Ectodermal cell (in vitro differentiated cells): Measurements from ENCODE around the gene CLEC16A.

ENCODE experiments used
- H3K27ac ChIP-seq: 2 replicates; pipeline ENCODE4 v1.7.0; 2013; ENCODE audit warnings: mild to moderate bottlenecking, low read depth, low read length; ENCODE audit not compliant: insufficient read depth, poor library complexity, severe bottlenecking
- H3K27me3 ChIP-seq: 2 replicates; pipeline ENCODE4 v1.7.0; 2013; ENCODE audit warnings: mild to moderate bottlenecking, low read length; ENCODE audit not compliant: insufficient read depth, control insufficient read depth, poor library complexity, severe bottlenecking
- H3K36me3 ChIP-seq: one replicate; pipeline ENCODE4 v1.7.0; 2013; ENCODE audit warnings: low read length; ENCODE audit not compliant: control insufficient read depth, insufficient read depth
- H3K4me1 ChIP-seq: one replicate; pipeline ENCODE4 v1.7.0; 2013; ENCODE audit warnings: low read length; ENCODE audit not compliant: control insufficient read depth, insufficient read depth
- H3K4me3 ChIP-seq: 2 replicates; pipeline ENCODE4 v1.7.0; 2013; ENCODE audit warnings: low read depth, low read length, control low read depth; ENCODE audit not compliant: insufficient read depth
- H3K9me3 ChIP-seq: 2 replicates; pipeline ENCODE4 v1.7.0; 2013; ENCODE audit warnings: mild to moderate bottlenecking, low read length, moderate library complexity; ENCODE audit not compliant: control insufficient read depth
- WGBS, 2 experiments: methylation state at CpG; one replicate each; pipeline ENCODE4 v1.1.7; 2013; ENCODE audit warnings: missing lambda C conversion rate in 2 of 2; 5-methylcytosine and 5-hydroxymethylcytosine counted together

Gene CLEC16A

DNA sequence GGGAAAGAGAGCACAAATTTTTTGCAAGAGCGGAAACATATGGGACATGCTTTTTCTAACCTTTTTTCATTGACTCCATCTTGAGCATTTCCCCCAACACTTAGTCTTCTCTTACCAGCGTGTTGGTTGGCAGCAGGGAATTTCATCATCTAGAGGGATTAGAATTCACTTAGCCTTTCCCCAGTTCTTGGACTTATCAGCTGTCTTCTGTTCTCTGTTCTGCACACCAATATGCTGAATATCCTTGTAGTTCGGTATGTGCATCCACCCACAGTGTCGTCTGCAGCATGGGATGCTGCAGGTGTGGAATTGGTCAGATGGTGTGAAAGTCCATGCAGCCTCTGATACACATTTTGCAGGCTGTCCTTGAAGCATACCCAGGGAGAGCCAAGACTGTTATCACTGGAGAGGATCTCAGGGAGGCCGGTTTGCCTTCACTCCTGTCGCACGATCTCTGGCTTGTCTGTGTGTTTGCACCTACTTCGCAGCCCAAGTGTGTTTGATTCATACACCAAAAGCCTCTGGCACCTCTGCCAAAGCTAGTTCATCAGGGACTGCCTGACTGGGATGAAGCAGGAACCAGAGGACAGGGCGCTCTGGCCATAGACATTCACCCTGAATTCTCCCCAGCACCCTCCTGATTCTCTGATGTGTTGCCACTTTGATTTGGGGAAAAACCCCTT, 218.4 kb downstream of the CLEC16A start:
- WGBS, 2 experiments = 95 to 96% methylated on average over 9 of the region's 9 CpGs
- H3K27ac ChIP-seq = no peak overlapping the region

DNA sequence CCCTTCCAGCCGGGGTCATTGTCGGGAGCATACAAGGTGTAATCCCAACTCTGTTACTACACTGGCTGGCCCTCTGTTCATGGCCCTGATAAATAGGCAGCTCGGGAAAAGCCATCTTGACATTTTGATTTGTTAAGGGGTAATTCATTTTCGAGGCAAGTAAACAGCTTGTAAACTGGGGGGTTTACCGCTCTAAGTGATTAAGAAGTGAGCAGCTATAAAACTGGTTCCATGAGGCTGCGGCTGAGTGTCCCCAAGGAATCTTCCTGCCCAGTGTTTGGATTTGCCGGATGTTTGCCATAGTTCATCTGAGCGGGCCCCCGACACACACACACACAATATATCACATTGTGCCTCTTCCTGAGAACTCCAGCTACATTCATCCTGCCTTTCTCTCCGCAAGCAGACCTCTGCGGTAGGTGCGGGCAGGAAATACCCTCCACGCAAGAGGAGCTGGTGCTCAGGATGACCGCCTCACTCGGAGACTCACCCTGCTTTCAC, 219.4 kb downstream of the CLEC16A start:
- no peaks in the 10 kb centered on the region for H3K9me3 ChIP-seq
- no peak overlapping the region for H3K27ac ChIP-seq
- no peak overlapping the region for H3K4me3 ChIP-seq
- H3K4me1 ChIP-seq = no peaks in the 10 kb centered on the region
- H3K27me3 ChIP-seq = no peaks in the 10 kb centered on the region
- 93 to 94% methylated on average over 15 of the region's 15 CpGs for WGBS, 2 experiments
- H3K36me3 ChIP-seq = no peaks in the 10 kb centered on the region

More for the DNA sequence above, 218.4 kb downstream of the CLEC16A start:
- H3K4me3 ChIP-seq = no peak overlapping the region
- H3K9me3 ChIP-seq = no peaks in the 10 kb centered on the region
- H3K27me3 ChIP-seq = no peaks in the 10 kb centered on the region
- no peaks in the 10 kb centered on the region for H3K36me3 ChIP-seq
- no peaks in the 10 kb centered on the region for H3K4me1 ChIP-seq

DNA sequence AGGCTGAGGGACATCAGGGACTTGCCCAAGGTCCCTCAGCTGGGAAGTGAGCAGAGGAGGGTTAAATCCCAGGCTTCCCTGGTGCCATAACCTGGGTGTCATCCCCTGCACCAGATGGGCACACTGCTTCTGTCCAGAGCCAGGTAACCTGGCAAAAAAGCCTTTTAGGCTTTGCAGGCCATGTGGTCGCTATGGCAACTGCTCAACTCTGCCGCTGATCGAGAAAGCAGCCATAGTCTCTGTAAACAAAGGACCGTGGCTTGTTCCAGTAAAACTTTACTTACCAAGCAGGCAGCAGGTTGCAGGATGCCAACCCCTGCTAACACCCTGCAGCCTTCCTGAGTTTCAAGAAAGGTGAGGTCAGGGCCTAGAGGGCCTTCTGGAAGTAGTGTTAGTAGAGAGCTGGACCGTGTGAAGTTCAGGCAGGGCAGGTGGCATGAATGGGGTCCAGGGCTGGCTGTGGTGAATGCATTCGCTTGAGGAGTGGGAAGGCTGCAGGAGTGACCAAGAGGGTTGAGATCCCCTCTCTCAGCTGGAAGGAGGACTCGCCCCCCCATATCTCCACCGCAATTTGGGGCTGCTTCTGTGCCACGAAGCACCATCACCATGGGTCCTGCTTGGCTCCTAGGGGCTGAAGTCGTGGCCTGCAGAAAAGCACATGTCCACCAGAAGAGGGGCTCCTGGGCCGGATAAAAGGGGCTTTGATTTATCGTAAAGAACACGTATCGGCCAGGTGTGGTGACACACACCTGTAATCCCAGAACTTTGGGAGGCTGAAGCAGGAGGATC, 220.3 kb downstream of the CLEC16A start:
- H3K4me1 ChIP-seq = no peaks in the 10 kb centered on the region
- no peak overlapping the region for H3K27ac ChIP-seq
- WGBS, 2 experiments = 85 to 87% methylated on average over 14 of the region's 14 CpGs
- no peaks in the 10 kb centered on the region for H3K9me3 ChIP-seq
- no peaks in the 10 kb centered on the region for H3K36me3 ChIP-seq
- no peaks in the 10 kb centered on the region for H3K27me3 ChIP-seq
- H3K4me3 ChIP-seq = no peak overlapping the region

DNA sequence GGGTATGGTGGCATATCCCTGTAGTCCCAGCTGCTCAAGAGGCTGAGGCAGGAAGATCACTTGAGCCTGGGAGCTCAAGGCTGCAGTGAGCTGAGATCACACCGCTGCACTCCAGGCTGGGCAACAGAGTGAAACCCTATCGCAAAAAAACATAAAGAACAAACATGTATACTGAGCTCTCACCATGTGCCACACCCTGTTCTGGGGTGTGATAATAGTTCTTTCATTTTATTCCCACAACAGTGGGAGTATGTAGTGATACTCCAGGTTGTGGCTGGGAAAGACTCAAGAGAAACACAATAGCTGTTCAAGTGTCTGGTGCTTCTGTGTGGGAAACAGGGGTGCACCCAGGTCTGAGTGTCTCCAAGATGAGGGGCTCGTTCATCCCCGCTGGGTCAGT, 221.0 kb downstream of the CLEC16A start:
- Histone ChIP-seq H3K9me3 (no peaks in the 10 kb centered on the region), H3K36me3 (no peaks in the 10 kb centered on the region), H3K4me1 (no peaks in the 10 kb centered on the region), H3K27ac (no peak overlapping the region), H3K4me3 (no peak overlapping the region), H3K27me3 (no peaks in the 10 kb centered on the region)
- 97 to 98% methylated on average over 4 of the region's 4 CpGs for WGBS, 2 experiments

DNA sequence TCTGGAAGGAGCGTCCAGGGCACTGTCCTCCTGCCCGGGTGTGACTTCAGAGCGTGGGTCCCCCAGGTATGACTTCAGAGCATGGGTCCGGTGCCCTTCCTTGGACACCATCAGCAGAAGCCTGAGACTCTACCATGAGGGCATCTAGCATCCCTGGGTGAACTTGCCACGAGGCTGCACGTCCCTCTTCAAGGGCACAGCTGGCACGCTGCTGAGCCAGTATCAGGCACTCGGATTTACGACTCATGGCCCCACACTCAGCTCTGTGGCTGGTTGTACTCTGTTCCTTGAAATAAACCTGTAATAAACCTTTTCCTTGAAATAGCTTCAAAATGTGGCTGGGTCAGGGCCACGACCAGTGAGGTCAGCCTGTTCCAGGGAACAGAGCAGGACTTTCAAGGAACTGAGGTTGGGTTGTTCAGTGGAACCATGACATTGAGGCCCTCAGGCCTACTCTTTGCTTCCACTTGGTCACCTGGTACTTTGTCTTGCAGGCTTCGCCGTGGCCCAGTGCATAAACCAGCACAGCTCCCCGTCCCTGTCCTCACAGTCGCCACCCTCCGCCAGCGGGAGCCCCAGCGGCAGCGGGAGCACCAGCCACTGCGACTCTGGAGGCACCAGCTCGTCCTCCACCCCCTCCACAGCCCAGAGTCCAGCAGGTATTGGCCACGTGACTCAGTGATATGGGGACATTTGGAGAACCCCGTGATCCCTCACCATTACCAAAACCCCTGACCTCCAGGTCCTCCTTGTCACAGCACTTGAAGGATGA, 221.7 kb downstream of the CLEC16A start:
- Histone ChIP-seq H3K4me3 (no peak overlapping the region), H3K4me1 (no peaks in the 10 kb centered on the region), H3K27me3 (no peaks in the 10 kb centered on the region), H3K36me3 (no peaks in the 10 kb centered on the region), H3K27ac (no peak overlapping the region), H3K9me3 (no peaks in the 10 kb centered on the region)
- 94 to 96% methylated on average over 22 of the region's 22 CpGs for WGBS, 2 experiments

DNA sequence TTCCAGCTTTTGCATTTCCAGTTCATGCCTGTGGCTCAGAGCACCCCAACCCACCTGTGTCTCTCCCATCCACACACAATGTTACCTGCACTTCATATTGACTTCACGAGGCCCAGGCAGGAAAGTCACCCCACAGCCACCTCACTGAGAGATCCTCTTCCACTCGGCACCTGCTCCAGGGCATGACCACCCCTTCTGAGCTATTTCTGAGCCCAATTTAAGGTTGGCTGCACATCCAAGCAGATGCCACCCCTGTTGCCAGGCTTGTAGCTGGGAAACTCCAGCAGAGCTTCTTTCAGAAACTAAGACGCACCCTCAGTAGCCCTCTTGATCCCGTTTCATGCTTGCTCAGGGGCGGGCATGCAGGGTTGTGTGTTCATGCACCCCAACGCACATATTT, 223.2 kb downstream of the CLEC16A start:
- WGBS, 2 experiments = 93 to 95% methylated on average over 6 of the region's 6 CpGs
- no peaks in the 10 kb centered on the region for H3K9me3 ChIP-seq
- H3K27me3 ChIP-seq = no peaks in the 10 kb centered on the region
- no peaks in the 10 kb centered on the region for H3K4me1 ChIP-seq
- H3K36me3 ChIP-seq = no peaks in the 10 kb centered on the region
- no peak overlapping the region for H3K27ac ChIP-seq
- H3K4me3 ChIP-seq = no peak overlapping the region

DNA sequence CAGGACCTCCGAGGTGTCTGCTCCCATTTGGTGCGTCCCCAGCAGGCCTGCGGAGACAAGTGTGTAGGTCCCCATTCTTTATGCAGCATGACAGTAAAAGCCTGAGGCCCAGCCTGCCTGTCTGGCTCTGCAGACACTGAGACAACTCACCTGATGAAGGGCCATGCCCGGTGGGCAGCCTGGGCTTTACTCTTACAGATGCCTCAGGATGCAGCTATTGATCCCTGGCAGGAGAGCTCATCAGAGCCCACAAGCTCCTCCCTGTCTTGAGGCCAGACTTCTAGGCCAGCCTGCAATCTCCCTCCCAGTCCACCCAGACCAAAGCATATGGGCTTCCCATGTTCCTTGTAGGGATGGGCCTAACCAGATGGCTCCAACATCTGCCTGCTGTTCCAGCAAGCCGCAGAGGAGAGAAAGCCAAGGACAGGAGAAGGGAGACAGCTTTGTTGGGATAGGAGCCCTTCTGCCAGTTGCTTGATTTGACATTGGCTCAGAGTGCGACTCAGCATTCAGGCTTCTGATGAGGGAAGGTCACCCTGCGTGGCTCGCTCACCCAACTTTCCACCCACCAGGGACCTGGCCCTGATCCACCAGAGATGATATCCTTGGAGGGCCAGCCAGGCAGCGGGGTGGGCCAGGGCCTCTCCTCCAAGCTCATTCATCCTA, 224.2 kb downstream of the CLEC16A start:
- Histone ChIP-seq H3K4me1 (no peaks in the 10 kb centered on the region), H3K4me3 (no peak overlapping the region), H3K27ac (no peak overlapping the region), H3K36me3 (no peaks in the 10 kb centered on the region), H3K9me3 (no peaks in the 10 kb centered on the region), H3K27me3 (no peaks in the 10 kb centered on the region)
- WGBS, 2 experiments = 84% methylated on average over 9 of the region's 9 CpGs

DNA sequence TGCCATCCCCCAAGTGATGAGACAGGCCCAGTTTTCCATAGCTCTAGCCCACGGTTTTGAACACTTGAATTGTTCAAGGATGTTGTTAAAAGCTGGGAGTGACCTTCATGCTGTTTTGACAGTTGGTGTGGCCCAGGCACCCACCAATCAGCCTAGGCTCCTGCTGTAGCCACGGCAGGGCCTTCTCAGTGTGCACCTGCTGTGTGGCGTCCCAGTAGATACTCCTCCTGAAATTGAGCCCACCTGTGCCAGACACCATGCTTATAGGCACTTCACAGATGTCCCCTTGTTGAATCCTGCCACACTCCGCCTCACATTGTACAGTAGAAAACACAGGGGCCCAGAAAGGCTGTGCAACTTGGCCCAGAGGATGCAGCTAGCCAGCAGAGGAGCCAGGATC, 225.3 kb downstream of the CLEC16A start:
- H3K27me3 ChIP-seq = no peaks in the 10 kb centered on the region
- no peak overlapping the region for H3K27ac ChIP-seq
- no peaks in the 10 kb centered on the region for H3K4me1 ChIP-seq
- H3K36me3 ChIP-seq = no peaks in the 10 kb centered on the region
- whole genome bisulfite sequencing, 2 experiments = 91 to 92% methylated on average over 4 of the region's 4 CpGs
- H3K9me3 ChIP-seq = no peaks in the 10 kb centered on the region
- no peak overlapping the region for H3K4me3 ChIP-seq

DNA sequence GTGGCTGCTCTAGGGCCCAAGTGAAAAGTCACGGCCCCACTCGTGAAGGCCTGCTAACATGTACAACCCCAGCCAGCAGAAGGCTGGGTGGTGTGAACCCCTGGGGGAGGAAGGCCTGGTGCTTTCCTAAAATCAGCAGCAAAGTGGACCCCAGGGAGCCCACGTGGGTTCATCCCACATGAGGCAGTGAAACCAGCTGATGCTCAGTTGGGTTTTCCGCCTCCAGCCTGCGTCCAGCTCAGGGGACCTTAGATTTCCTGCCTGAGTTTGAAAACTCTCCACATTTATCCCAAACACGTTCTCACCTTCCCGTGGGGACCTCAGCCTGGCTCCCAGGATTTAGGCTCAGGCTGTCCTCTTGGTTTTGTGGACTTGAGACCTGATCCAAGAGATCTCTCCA, 225.8 kb downstream of the CLEC16A start:
- H3K9me3 ChIP-seq = no peaks in the 10 kb centered on the region
- H3K27me3 ChIP-seq = no peaks in the 10 kb centered on the region
- no peak overlapping the region for H3K4me3 ChIP-seq
- H3K4me1 ChIP-seq = no peaks in the 10 kb centered on the region
- 93 to 94% methylated on average over 7 of the region's 7 CpGs for WGBS, 2 experiments
- no peaks in the 10 kb centered on the region for H3K36me3 ChIP-seq
- H3K27ac ChIP-seq = no peak overlapping the region
